HG03025 (cell line): ENCODE results near the gene INO80D.
A peak's percentile ranks its signal among the peaks of the same experiment; 100 is the strongest.
"Not testable (repeated sequence)": the region's sequence is repeated elsewhere in the genome, so short reads cannot be mapped to it uniquely, and the experiment has no call there.

ENCODE experiments used
- ATAC-seq: cut with Tn5 transposase; IDR thresholded peaks from one replicate; pipeline ENCODE4 v1.9.1; 2021; ENCODE audit warnings: mild to moderate bottlenecking, moderate library complexity; ENCODE audit not compliant: unreplicated experiment, low FRiP score

INO80D gene

DNA sequence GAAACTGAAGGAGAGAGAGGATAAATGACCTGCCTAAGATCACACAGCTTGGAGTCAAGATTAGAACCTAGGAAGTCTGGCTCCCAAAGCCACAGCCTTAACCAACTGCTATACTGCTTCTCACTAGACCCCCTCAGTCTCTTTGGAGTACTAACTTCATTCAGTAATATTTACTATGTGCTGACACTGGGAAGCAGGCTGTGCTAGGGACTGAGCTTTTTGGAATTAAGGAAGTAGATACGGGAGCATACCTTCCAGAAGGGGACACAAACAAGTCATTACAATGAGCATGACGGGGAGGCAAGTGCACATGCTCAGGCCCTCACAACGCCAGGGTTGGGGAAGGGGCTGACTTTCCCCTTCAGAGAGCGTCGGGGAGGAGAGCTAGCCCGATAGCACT is 97.7 kb downstream of the INO80D start:
- no peak for ATAC-seq

DNA sequence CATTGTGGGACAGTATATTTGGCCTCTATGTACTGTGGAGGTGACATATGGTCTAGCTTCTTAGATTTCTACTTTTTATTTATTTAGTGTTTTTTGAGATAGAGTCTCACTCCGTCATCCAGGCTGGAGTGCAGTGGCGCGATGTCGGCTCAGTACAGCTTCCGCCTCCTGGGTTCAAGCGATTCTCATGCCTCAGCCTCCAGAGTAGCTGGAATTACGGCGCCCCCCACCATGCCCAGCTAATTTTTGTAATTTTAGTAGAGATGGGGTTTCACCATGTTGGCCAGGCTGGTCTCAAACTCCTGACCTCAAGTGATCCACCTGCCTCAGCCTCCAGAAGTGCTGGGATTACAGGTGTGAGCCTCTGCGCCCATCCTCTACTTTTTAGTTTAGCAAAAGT is 99.6 kb downstream of the INO80D start:
- ATAC-seq = not testable (repeated sequence)

DNA sequence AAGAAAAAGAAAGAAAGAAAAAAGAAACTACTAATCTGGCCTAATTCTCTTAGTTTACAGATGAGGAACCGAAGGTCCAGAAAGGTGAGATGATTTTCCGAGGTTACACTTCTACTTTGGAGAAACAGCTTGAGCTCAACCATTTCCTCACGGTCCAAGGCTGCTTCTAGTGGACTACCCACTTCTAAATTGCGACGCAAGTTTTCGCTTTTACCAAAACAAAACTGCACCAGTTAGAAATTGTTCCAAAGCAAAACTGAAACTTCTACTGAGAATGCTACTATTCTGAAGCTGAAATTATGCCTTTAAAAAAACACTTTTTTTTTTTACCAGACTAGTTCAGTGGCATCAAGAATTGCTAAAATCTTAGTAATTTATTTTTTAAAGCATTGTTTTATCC is 101.6 kb downstream of the INO80D start:
- peak; percentile 73 for ATAC-seq

DNA sequence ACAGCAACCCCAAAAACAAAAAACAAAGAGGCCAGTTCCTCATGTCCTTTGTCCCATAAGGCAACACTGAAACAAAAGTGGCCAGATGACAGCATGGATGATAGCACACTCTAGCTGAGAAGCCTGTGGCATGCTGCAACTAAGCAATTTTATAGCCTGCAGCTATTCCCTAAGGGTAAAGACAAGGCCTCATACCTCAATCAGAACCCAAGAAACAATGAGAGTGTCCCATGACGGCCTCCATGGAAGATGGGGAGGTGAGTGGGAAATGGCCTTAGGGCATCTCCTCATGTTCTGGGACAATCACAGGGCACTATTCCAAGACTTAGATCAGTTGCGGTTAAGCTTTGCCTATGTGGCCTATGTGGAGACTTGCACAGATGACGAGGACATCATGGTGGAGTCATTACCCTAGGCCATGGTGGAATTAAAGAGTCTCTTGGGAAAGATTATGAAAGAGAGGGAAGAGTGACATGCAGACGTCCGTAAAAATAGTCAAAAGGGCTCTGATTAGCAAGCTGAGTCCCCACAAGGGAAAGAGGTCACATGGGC is 103.1 kb downstream of the INO80D start:
- ATAC-seq = no peak

GRCh38 chr2:205978728-205979127 is 107.2 kb downstream of the INO80D start:
- not testable (repeated sequence) for ATAC-seq

- ATAC-seq = not testable (repeated sequence)
These were observed 108.3 kb downstream of the INO80D start for GRCh38 chr2:205977699-205978098.

GRCh38 chr2:205976934-205977659 is 108.9 kb downstream of the INO80D start:
- ATAC-seq = not testable (repeated sequence)

- ATAC-seq = no peak
These were observed 109.7 kb downstream of the INO80D start for GRCh38 chr2:205976120-205976814.

DNA sequence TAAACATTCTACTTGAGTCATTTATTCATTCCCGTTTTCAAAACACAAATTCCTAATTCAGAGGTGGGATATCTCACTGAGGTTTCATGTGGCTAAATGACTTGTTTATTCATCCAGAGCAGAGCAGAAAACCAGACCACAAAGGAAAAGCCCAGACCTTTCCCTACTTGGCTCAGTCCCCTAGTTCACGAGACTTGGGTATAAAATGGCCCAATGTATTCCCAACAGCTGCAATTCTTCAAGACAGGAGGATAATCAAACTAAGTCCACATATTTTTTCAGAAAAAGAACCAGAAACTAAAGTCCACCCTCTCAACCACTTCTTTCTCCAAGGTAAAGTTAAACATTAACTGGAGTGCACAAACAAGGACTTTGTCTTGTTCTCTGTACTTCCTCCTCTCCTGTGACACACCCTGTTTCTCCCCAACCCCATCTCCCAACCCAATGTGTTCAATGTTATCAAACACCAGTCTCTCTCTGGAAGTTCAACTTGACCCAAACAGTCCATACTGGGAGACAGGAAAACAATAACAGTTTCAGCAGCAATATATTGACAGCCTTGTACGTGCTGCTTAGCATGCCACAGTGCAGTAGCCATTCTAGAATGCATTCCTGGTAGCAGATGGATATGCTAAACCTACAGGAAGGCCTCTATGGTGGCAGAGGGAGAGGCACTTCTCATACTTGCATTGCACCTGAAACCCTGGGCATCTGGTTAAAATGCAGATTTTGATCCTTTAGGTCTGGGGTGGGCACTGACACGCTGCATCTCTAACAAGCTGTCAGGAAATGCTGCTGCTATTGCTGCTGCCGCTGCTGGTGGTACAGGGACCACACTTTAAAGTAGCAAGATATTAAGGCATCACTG is 110.7 kb downstream of the INO80D start:
- no peak for ATAC-seq

DNA sequence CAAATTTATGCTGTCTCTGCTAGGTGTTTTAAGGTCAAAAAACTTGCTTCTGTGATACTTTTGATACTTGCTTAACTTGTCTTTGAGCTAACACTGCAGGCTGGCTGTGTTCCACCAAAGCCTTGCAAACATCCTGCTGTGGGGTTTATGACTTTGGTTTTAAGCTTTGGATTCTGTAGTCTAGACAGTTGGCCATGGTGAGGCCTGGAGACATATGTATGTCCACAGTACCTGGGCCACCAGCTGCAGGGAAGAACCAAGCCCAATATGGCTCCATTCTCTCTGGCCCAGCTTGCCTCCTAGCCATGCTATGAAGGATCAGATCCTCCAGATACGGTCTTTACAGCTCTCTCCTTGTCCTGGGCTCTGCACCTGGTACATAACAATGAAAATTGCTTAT is 113.9 kb downstream of the INO80D start:
- no peak for ATAC-seq

DNA sequence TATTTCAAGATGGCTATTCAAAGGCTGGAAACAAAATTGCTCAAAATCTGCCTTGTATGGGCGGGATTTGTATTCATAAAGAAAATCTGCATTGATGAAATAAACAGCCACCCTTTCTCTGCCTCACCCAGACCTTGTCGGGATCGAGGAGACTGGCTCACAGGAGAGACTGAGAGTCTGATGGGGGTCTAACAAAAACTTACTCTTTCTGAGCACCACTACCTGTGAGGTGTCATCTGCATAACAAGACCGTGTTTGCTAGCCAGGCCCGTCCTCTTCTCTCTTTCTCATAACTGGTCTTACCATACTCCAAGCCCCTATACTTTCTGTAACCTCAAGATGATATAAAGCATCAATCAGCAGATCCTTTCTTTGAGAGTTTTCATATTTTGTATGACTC is 115.6 kb downstream of the INO80D start:
- ATAC-seq = no peak

DNA sequence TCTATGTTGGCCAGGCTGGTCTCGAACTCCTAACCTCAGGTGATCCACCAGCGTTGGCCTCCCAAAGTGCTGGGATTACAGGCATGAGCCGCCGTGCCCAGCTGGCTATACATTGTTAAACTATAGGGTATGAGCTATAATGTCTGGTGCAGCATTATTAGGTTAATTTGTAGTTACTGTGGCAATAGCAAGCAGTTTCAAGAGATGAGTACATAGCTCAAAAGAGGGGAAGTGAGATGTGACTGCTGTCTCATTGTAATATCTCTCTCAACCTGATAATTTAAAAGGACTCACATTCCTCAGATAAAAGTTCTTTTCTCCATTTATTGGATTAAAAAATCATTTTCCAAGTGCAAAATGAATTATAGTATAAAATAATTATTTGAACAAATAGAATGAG is 116.4 kb downstream of the INO80D start:
- ATAC-seq = no peak

DNA sequence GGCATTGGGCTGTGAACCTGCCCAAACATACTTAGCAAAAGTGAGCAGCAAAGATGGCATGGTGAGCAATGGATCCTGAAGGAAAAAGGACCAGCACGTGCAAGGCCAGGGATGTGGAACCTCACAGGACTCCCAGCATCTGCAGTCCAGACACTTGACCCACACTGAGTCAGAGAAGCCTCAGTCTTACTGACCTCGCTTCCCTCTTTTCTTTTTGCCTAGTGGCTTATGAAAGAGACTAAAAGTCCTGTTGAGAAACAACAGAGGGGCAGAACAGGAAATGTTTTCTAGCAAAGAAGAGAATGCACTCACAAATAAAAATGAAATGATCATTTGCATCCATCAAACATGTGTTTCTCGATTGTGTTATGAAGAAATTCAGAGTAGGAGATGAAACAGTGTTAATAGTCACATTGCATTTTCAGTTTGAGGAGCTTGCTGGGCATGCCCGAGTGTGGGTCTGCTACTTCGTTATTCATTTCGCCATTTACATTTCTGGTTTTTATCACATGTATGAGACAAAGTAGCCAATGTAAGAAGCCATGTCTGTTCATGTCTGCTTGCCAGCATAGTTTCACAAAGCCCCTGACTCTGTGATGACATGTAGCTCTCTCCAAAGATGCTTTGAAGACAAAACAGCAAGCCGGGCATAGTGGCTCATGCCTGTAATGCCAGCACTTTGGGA is 118.4 kb downstream of the INO80D start:
- no peak for ATAC-seq

- ATAC-seq = no peak
These were observed 120.3 kb downstream of the INO80D start for GRCh38 chr2:205965707-205966106.

GRCh38 chr2:205964111-205964761 is 121.7 kb downstream of the INO80D start:
- no peak for ATAC-seq

- ATAC-seq = no peak
These were observed 126.5 kb downstream of the INO80D start for GRCh38 chr2:205959521-205959920.

DNA sequence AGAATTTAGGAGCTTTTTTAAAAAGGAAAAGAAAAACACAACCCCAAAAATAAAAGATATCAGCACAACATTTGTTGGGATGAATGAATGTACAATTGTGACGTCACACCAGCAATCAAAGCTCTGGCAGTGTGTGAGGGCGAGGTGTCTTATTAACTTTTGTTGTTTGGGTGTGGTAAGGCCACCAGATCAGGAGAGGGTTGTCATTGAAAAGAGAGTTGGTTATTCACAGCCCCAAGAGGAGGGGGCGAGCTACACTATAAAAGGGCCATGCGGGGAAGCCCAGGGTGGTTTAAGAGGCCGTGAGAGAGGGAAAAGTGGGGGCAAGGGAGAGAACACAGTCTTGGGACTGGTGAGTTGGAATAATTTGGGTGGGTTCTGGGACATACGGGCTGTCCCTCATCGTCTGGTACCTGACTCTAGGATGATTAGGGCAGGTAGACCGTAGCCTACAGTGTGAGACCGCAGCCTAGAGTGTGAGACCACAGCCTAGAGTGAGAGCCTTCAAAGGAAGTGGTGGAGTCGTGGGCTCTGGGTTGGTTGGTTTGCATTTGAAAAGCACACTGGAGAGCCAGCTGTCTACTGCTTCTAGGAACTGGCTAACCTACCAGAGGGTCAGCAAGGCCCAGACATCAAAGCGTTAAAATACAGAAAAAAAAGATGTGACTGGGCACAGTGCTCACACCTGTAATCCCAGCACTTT is 128.4 kb downstream of the INO80D start:
- no peak for ATAC-seq

DNA sequence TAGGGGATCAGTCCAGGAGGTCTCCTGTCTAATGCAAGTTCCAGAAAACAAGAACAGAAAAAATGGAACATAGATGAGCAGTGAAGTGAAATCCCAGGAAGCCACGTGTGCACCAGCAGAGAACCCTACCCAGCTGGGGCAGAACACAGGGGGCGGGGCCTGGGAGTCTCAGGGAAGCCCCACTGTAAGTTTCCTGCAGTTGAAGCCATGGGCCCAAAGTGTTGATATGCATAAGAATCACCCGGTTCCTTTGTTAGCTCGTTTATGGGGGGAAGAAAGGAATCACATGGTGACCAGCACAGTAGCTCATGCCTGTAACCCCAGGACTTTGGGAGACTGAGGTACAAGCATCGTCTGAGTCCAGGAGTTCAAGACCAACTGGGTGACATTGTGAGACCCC is 131.3 kb downstream of the INO80D start:
- ATAC-seq = no peak

- no peak for ATAC-seq
These were observed 133.7 kb downstream of the INO80D start for GRCh38 chr2:205952282-205952681.
